HG03159 (cell line): ENCODE measurements around the gene SRSF8.
"Not testable (repeated sequence)": the region's sequence is repeated elsewhere in the genome, so short reads cannot be mapped to it uniquely, and the experiment has no call there.

ENCODE experiments used
- ATAC-seq: cut with Tn5 transposase; IDR thresholded peaks from one replicate; pipeline ENCODE4 v1.9.1; 2021; ENCODE audit warnings: mild to moderate bottlenecking, moderate library complexity; ENCODE audit not compliant: unreplicated experiment

The SRSF8 gene

DNA sequence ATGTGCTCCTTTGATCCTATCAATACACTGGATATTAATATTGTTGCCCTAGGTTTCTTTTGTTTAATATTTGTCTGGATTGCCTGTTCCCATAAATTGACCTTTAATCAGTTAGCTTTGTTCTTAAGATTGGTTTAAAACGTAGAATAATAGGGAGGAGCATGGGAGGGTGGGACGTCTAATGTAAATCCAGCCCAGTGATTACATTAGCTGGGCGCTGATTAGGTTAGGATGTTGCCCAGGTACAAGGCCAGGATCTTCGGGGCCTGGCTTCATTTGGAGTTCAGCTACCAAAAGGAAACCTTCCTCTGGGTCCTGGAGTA, at the start of gene SRSF8:
SRSF8 (plus strand) TSS at position 204 of the 323 bp plus-strand sequence. CDS start 308 bp downstream, outside the sequence.
- ATAC-seq, result peak; percentile 33

GRCh38 chr11:95021468-95021867, 45.3 kb upstream of the SRSF8 start:
- ATAC-seq, result not testable (repeated sequence)

DNA sequence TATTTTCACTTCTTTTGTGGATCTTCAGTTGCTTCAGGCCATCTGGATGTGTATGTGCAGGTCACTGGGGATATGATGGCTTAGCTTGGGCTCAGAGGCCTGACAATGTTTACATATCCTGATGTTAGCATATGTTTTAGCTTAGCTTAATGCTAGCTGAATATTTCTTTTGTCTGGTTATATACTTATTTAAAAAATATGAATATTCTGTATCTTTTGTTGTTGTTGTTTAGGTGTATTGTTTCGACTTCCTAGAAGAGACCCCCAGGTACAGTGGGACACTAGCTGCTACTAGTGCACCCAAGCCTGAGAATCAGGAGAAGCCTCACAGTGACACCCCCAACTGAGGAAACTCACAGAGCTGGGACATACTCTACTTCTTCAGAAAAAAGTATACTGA, 41.8 kb upstream of the SRSF8 start, which contains the start of gene KDM4E:
KDM4E (plus strand) TSS at position 301 of the 400 bp plus-strand sequence. CDS start 300 bp downstream, outside the sequence.
- ATAC-seq, result no peak

- not testable (repeated sequence) for ATAC-seq
Observed at GRCh38 chr11:95025594-95025993, 41.1 kb upstream of the SRSF8 start.

- ATAC-seq, result no peak
Observed at GRCh38 chr11:95028357-95028756, 38.4 kb upstream of the SRSF8 start.

DNA sequence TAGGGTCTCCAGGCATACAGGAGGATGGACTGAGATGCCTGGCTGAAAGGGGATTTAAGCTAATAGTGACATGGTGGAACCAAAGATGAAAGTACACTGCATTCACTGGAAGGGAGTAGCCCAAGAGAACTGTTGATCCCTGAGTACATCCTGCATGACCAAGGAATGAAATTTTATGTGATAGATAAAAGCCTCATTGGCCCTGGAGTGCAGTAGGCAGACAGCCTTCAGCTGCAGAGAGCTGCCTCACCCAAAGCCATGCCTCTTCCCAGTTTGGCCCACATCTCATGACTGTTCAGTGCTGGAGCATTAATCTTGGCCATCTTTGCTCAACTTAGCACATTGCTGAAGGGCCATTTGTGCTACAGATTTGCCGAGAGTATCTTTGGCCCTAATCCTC, 33.7 kb upstream of the SRSF8 start:
- no peak for ATAC-seq

DNA sequence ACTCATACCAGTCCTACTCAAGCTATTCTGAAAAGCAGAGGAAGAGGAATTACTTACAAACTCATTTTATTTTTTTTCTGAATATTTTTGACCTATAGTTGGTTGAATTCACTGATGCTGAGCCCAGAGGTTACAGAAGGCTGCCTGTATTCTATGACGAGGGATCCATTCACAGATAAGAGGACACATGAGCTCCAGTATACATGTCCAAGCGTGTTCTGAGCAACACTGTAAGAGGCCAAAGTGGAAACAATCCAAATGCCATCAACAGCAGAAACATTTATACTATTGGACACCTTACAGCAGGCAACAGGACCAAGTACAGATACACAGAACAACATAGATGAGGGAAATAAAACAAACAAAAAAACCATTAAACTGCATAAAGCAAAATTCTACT, 31.4 kb upstream of the SRSF8 start:
- no peak for ATAC-seq

GRCh38 chr11:95037356-95038035, 29.2 kb upstream of the SRSF8 start:
- not testable (repeated sequence) for ATAC-seq

DNA sequence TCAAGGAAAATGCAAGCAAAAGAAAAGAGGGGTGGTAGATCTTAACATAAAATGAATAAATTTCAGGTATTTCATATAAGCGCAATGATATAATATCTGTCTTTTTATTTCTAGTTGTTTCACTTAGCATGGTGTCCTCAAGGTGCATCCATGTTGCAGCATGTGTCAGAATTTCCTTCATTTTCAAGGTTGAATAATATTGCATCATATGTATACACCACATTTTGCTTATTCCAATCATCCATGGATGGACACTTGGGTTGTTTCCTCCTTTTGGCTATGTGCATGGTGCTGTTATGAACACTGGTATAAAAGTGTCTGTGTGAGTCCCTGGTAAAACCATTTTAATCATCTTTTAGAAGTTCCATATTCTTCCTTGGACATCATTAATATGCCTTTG, 24.5 kb upstream of the SRSF8 start:
- no peak for ATAC-seq

DNA sequence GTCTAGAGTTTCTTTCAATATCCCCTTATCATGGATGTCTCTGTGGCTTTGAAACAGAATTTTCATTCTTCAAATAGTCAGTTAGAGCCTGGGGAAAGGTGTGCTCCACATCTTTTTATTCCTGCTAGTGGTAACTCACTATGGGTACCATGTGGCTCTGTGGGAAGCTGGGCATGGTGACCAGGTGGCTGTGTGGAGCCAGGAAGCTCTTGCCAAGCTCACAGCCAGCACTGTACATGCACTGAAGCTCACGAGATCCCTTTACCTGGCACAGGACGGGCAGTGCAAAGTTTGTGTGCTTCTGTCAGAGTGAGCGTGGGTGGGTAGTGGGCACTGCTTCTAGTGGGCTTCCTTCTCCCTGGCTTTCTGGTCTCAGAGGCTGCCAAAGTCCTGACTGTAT, 23.8 kb upstream of the SRSF8 start:
- no peak for ATAC-seq

GRCh38 chr11:95044010-95044409, 22.7 kb upstream of the SRSF8 start:
- no peak for ATAC-seq

- no peak for ATAC-seq
Observed at GRCh38 chr11:95045812-95046211, 20.9 kb upstream of the SRSF8 start.

DNA sequence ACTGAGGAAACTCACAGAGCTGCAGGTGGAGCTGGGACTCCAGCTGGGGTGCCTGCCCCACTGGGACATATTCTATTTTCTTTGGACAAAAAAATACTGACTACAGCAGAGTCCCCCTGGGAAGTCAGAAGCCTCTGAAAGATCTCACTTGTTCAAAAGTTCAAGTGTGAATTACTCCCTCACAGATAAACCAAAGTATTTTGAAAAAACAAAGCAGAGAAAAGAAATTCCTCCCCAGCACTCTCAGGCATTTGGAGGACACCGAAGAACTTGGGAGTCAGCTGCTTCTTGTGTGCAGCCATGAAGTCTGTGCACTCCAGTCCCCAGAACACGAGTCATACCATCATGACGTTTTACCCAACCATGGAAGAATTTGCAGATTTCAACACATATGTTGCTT, 17.6 kb upstream of the SRSF8 start, which contains the start of gene KDM4F:
KDM4F (plus strand) TSS at position 301 of the 400 bp plus-strand sequence.
- ATAC-seq, result not testable (repeated sequence)

GRCh38 chr11:95050595-95051202, 16.0 kb upstream of the SRSF8 start:
- ATAC-seq, result no peak

GRCh38 chr11:95054356-95054755, 12.4 kb upstream of the SRSF8 start:
- ATAC-seq, result no peak

GRCh38 chr11:95055283-95055897, 11.3 kb upstream of the SRSF8 start:
- peak; percentile 97 for ATAC-seq

DNA sequence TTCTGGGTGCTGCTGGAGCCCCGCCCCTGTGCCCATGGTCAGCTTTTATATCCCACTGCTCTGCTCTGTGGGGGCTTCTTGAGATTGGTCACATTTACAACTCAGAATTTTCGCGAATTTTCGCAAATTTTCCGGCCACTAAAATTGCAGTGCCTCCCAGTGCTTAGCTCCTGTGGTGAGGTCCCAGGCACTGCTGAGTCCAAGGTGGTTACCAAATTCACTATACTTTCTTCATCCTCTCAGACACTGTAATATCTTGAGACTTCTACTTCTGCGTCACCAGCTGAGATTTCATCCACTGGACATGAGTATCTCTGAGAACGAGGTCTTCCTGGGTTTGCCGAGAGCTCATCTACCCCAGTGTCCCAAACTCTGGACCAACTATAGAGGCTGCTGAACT, 8.8 kb upstream of the SRSF8 start:
- ATAC-seq, result no peak

DNA sequence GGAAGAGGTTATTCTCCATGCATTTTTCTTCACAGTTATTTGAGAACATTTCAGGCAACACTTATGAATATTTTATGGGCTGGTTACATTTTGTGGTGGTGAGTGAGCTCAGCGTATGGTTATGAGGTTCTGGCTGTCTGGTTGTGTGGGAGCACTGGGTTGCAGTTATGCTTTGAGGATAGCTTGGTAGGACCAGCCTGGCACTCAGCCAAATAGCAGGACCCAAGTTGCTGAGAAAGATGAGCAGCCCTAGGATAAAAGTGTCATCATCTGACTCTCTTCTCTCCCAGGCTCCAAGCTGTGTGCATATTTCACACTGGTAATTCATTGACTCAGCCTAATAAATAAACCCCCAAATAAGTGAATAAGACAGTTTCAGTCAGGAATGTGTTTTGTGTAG, 8.1 kb upstream of the SRSF8 start:
- no peak for ATAC-seq

- no peak for ATAC-seq
Observed at GRCh38 chr11:95059046-95059445, 7.7 kb upstream of the SRSF8 start.

DNA sequence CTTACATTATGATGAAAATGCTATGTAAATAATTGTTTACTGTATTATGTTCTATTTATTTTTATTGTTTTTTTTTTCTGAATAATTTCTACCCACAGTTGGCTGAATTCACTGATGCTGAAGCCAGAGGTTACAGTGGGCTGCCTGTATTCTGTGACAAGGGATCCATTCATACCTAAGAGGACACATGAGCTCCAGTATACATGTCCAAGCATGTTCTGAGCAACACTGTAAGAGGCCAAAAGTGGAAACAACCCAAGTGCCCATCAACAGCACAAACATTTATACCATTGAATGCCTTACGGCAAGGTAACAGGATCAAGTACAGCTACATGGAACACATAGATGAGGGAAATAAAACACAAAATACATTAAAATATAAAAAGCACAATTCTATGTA, 1.4 kb upstream of the SRSF8 start:
- no peak for ATAC-seq

DNA sequence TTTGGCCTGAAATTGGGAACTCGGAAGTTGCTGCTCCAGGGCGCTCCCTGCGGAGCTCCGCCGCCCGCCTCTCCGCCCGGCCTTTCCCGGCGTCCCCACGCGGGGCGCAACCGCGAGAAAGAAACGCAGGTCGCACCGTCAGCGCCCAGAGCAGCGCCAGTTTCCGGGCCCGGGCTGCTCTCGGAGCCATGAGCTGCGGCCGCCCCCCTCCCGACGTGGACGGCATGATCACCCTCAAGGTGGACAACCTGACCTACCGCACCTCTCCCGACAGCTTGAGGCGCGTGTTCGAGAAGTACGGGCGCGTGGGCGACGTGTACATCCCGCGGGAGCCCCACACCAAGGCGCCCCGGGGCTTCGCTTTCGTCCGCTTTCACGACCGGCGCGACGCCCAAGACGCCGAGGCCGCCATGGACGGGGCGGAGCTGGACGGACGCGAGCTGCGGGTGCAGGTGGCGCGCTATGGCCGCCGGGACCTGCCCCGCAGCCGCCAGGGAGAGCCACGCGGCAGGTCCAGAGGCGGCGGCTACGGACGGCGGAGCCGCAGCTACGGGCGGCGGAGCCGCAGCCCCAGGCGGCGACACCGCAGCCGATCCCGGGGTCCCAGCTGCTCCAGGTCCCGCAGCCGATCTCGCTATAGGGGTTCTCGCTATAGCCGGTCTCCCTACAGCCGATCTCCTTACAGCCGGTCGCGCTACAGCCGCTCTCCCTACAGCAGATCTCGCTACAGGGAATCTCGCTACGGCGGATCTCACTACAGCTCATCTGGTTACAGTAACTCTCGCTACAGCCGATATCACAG, 521 bp downstream of the SRSF8 start:
- ATAC-seq, result peak; percentile 57
